Measurements from ENCODE around the gene PACSIN2. TPM values are rescaled to one million over a fixed set of nuclear protein-coding genes. Genes with fewer than 3 reads are reported as not detected.

The PACSIN2 gene
- total RNA-seq, 2 experiments from 2014 or later, result 35.0 to 35.9 TPM

- H3K9me3 Mint-ChIP-seq, result no peaks in the 10 kb centered on the region
- CTCF ChIA-PET, result interaction anchor here (0.9 to 1.3 kb wide), 3 partner anchors 66 to 153 kb away, joined by 3 to 5 read pairs (median 3); no protein-coding TSS in a partner anchor
- H3K27me3 Mint-ChIP-seq, result no peaks in the 10 kb centered on the region
- H3K4me1 Mint-ChIP-seq (ENCODE audit: low read depth), result peaks cover 72% of the 10 kb centered on the region
- intact Hi-C loops (cut with micrococcal nuclease), result loop anchor here (5.0 kb wide), 2 partner anchors 68 to 72 kb away; no protein-coding TSS in a partner anchor
- no peaks in the 10 kb centered on the region for H3K36me3 Mint-ChIP-seq
- H3K27ac Mint-ChIP-seq, result peak overlapping the region; percentile 14
- POLR2A ChIA-PET, result interaction anchor here (1.0 kb wide), 1 partner anchor 80 kb away, joined by 3 read pairs; the partner anchor contains the start of gene PACSIN2
- peak; percentile 12 for DNase-seq
- no peak overlapping the region for H3K4me3 Mint-ChIP-seq
Observed at GRCh38 chr22:42934338-42934737, 80.6 kb downstream of the PACSIN2 start.

- POLR2A ChIA-PET, result interaction anchor here (1.0 kb wide), 1 partner anchor 81 kb away, joined by 3 read pairs; the partner anchor contains the start of gene PACSIN2
- intact Hi-C loops (cut with micrococcal nuclease), result loop anchor here (1.0 to 5.0 kb wide), 4 partner anchors 31 to 71 kb away; no protein-coding TSS in a partner anchor
- no peaks in the 10 kb centered on the region for H3K36me3 Mint-ChIP-seq
- peak overlapping the region; percentile 81 for H3K27ac Mint-ChIP-seq
- H3K27me3 Mint-ChIP-seq, result no peaks in the 10 kb centered on the region
- CTCF ChIA-PET, result interaction anchor here (0.9 to 1.3 kb wide), 3 partner anchors 67 to 153 kb away, joined by 3 to 5 read pairs (median 3); no protein-coding TSS in a partner anchor
- no peaks in the 10 kb centered on the region for H3K9me3 Mint-ChIP-seq
- peak; percentile 52 for DNase-seq
- H3K4me1 Mint-ChIP-seq (ENCODE audit: low read depth), result peaks cover 72% of the 10 kb centered on the region
- H3K4me3 Mint-ChIP-seq, result peak overlapping the region; percentile 1
Observed at GRCh38 chr22:42933485-42934091, 81.4 kb downstream of the PACSIN2 start.

GRCh38 chr22:42932857-42933484 lies 82.0 kb downstream of the PACSIN2 start:
- CTCF ChIA-PET, result no interaction called here

DNA sequence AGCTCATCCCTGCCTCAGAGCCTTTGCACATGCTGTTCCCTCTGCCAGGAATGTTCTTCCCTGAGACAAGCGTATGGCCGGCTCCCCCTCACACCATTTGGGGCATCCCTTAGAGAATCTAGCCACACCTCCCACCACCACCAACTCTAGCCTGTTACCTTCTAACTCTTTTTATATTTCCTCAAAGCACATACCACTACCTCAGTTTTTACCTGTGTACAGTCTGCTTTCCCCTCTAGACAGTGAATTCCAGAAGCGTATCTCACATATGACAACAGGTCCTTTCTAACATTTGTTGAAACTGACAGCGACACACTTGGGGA lies 82.8 kb downstream of the PACSIN2 start:
- CTCF ChIA-PET, result no interaction called here
- no peaks in the 10 kb centered on the region for H3K27me3 Mint-ChIP-seq
- intact Hi-C loops (cut with micrococcal nuclease), result loop anchor here (2.0 to 5.0 kb wide), 3 partner anchors 33 to 70 kb away; no protein-coding TSS in a partner anchor
- no peak overlapping the region for H3K27ac Mint-ChIP-seq
- POLR2A ChIA-PET, result no interaction called here
- no peaks in the 10 kb centered on the region for H3K9me3 Mint-ChIP-seq
- H3K4me3 Mint-ChIP-seq, result no peak overlapping the region
- no peak for DNase-seq
- peaks cover 59% of the 10 kb centered on the region for H3K4me1 Mint-ChIP-seq (ENCODE audit: low read depth)
- H3K36me3 Mint-ChIP-seq, result no peaks in the 10 kb centered on the region

More at GRCh38 chr22:42932857-42933484, 82.0 kb downstream of the PACSIN2 start:
- peak overlapping the region; percentile 81 for H3K27ac Mint-ChIP-seq
- POLR2A ChIA-PET, result no interaction called here
- no peaks in the 10 kb centered on the region for H3K9me3 Mint-ChIP-seq
- peaks cover 67% of the 10 kb centered on the region for H3K4me1 Mint-ChIP-seq (ENCODE audit: low read depth)
- H3K27me3 Mint-ChIP-seq, result no peaks in the 10 kb centered on the region
- no peaks in the 10 kb centered on the region for H3K36me3 Mint-ChIP-seq
- peak overlapping the region; percentile 1 for H3K4me3 Mint-ChIP-seq
- intact Hi-C loops (cut with micrococcal nuclease), result loop anchor here (1.0 to 5.0 kb wide), 4 partner anchors 32 to 71 kb away; no protein-coding TSS in a partner anchor
- DNase-seq, result no peak

DNA sequence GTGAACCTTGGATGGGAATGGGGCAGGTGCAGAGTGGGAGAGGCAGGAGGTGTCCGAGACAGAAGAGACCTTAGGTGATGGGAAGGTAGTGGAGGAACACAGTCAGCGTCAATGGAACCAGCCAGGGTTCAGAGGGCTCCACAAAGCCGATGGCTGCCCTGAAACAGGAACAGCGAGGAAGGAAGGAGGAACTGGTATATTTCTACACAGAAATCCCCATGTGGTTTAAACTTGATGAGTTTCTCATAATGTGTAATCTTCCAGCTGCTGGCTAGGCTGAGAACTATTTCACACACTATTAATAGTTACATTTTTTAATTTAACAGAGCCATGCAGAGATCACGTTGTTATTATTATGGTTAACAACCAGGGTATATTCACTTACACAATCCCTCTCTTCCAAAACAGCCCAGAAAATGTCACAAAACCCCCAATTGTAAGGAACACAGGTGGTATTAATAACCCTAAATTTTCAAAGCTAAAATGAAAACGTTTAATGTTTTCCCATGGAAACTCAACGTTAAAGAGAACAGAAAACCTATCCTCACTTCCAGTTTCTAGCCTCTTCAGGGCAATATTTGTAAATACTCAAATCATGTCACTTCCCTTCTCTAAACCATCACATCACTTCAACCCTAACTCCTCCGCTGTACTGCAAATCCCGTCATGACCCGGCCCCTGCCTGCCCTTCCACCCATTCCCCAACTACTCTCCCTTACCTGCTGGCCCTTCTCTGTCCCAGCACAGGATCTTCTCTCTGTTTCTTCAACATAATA lies 83.3 kb downstream of the PACSIN2 start:
- intact Hi-C loops (cut with micrococcal nuclease), result loop anchor here (2.0 to 5.0 kb wide), 3 partner anchors 33 to 71 kb away; no protein-coding TSS in a partner anchor
- POLR2A ChIA-PET, result no interaction called here
- Mint-ChIP-seq H3K4me1 (ENCODE audit: low read depth) (peaks cover 59% of the 10 kb centered on the region), H3K27ac (no peak overlapping the region), H3K27me3 (no peaks in the 10 kb centered on the region), H3K36me3 (no peaks in the 10 kb centered on the region), H3K4me3 (no peak overlapping the region), H3K9me3 (no peaks in the 10 kb centered on the region)
- DNase-seq, result no peak
- CTCF ChIA-PET, result interaction anchor here (1.5 kb wide), 1 partner anchor 102 kb away, joined by 5 read pairs; no protein-coding TSS in a partner anchor

DNA sequence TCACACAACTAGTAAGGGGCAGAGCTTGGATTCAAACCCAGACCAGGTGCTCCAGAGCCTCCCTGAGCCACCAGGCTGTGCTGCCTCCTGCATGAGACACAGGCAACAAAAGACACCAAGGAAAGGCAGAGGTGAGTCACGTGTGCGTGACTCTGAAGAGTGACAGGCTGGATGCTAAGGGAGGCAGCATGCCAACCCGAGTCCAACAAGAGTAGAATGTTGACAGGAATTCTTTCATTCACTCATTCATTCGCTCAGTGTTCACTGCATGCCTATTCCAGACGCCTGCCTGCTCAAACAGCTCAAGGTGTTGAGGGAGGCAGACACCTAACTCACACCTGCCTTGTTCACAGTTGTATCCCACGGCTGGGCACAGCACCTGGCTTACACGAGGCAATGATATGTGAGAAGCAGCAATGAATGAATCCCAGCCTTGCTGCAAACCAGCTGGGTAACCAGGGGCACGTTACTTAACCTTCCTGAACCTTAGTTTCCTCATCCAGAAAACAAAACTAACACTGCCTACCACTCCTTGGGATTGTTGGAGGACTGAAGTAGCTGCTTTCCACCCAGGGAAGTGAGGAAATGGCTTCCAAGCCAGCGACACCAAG lies 84.0 kb downstream of the PACSIN2 start:
- Mint-ChIP-seq H3K27ac (no peak overlapping the region), H3K4me3 (no peak overlapping the region), H3K27me3 (no peaks in the 10 kb centered on the region), H3K9me3 (no peaks in the 10 kb centered on the region), H3K4me1 (ENCODE audit: low read depth) (peaks cover 61% of the 10 kb centered on the region), H3K36me3 (no peaks in the 10 kb centered on the region)
- CTCF ChIA-PET, result interaction anchor here (0.6 to 1.5 kb wide), 2 partner anchors 103 to 813 kb away, joined by 4 to 5 read pairs; no protein-coding TSS in a partner anchor
- intact Hi-C loops (cut with micrococcal nuclease), result loop anchor here (5.0 kb wide), 2 partner anchors 69 to 71 kb away; no protein-coding TSS in a partner anchor
- POLR2A ChIA-PET, result no interaction called here
- DNase-seq, result peak; percentile 51

- Mint-ChIP-seq H3K4me3 (no peak overlapping the region), H3K27ac (no peak overlapping the region), H3K4me1 (ENCODE audit: low read depth) (peaks cover 59% of the 10 kb centered on the region), H3K36me3 (no peaks in the 10 kb centered on the region), H3K9me3 (no peaks in the 10 kb centered on the region), H3K27me3 (no peaks in the 10 kb centered on the region)
- ChIA-PET CTCF (no interaction called here), POLR2A (no interaction called here)
- DNase-seq, result no peak
- intact Hi-C loops (cut with micrococcal nuclease), result loop anchor here (5.0 kb wide), 2 partner anchors 67 to 73 kb away; no protein-coding TSS in a partner anchor
Observed at GRCh38 chr22:42929838-42930155, 85.2 kb downstream of the PACSIN2 start.

- DNase-seq, result no peak
- ChIA-PET CTCF (no interaction called here), POLR2A (no interaction called here)
- Mint-ChIP-seq H3K36me3 (no peaks in the 10 kb centered on the region), H3K4me3 (no peak overlapping the region), H3K27me3 (no peaks in the 10 kb centered on the region), H3K9me3 (no peaks in the 10 kb centered on the region), H3K27ac (no peak overlapping the region), H3K4me1 (ENCODE audit: low read depth) (peaks cover 55% of the 10 kb centered on the region)
- intact Hi-C loops (cut with micrococcal nuclease), result no loop called here
Observed at GRCh38 chr22:42928969-42929837, 85.7 kb downstream of the PACSIN2 start.

DNA sequence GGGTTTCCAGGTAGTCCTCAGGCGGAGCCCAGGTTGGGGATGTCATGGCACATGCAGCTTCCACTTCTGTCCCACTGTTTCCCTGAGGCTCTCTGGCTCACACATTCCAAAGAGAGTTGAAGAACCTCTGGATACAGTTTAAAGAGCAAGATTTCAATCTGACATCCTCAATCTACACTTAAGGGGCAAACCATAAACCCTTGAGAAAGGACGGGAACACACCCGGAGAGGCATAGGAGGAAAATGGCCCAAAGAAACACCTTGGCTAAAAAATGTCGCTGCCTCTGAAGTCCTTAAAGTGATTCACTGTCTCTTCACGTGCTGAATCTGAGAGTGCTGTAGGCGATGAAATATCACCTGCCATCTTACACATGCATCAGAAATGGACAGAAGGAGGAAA lies 87.0 kb downstream of the PACSIN2 start:
- Mint-ChIP-seq H3K27me3 (no peaks in the 10 kb centered on the region), H3K4me1 (ENCODE audit: low read depth) (peaks cover 46% of the 10 kb centered on the region), H3K36me3 (no peaks in the 10 kb centered on the region), H3K27ac (no peak overlapping the region), H3K9me3 (no peaks in the 10 kb centered on the region), H3K4me3 (no peak overlapping the region)
- CTCF ChIA-PET, result no interaction called here
- DNase-seq, result no peak
- intact Hi-C loops (cut with micrococcal nuclease), result no loop called here
- POLR2A ChIA-PET, result no interaction called here

GRCh38 chr22:42926768-42927167 lies 88.2 kb downstream of the PACSIN2 start:
- Mint-ChIP-seq H3K36me3 (no peaks in the 10 kb centered on the region), H3K27ac (no peak overlapping the region), H3K4me1 (ENCODE audit: low read depth) (peaks cover 45% of the 10 kb centered on the region), H3K4me3 (no peak overlapping the region), H3K27me3 (no peaks in the 10 kb centered on the region), H3K9me3 (no peaks in the 10 kb centered on the region)
- POLR2A ChIA-PET, result no interaction called here
- intact Hi-C loops (cut with micrococcal nuclease), result no loop called here
- DNase-seq, result no peak
- CTCF ChIA-PET, result no interaction called here

DNA sequence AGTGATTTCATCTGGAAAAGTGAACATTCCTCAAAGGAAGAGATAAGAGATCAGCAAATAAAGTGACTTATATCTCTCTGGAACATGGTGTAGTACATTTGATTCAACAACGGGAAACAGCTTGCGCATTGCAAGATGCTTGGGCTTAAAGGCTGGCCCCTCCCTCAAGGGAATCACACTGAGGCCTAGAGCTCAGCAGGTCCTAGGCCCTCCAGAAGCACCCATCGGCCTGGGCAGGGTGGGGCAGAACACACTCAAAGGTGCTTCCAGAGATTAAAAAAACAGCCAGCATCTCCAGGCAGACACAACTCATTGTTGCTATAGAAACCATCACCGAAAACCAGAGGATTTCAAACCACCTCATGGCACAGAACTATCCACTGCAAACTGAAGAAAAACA lies 88.8 kb downstream of the PACSIN2 start:
- ChIA-PET CTCF (no interaction called here), POLR2A (no interaction called here)
- H3K9me3 Mint-ChIP-seq, result no peaks in the 10 kb centered on the region
- H3K27ac Mint-ChIP-seq, result no peak overlapping the region
- no peak overlapping the region for H3K4me3 Mint-ChIP-seq
- no peaks in the 10 kb centered on the region for H3K36me3 Mint-ChIP-seq
- no peak for DNase-seq
- peaks cover 41% of the 10 kb centered on the region for H3K4me1 Mint-ChIP-seq (ENCODE audit: low read depth)
- no peaks in the 10 kb centered on the region for H3K27me3 Mint-ChIP-seq
- intact Hi-C loops (cut with micrococcal nuclease), result no loop called here

All from activated CD4-positive, alpha-beta memory T cell treated with anti-CD3 and anti-CD28 coated beads for 36 hours (primary cell).